ENCODE data around the gene VPS37B. TPM values are rescaled to one million over a fixed set of nuclear protein-coding genes. Genes with fewer than 3 reads are reported as not detected.

VPS37B gene
- total RNA-seq, 1 experiment from 2014 or later: 24.0 TPM

- DNase-seq: no peak
- CTCF ChIA-PET: no interaction called here
- Histone ChIP-seq H3K9me3 (no peaks in the 10 kb centered on the region), H3K4me1 (no peaks in the 10 kb centered on the region), H3K27me3 (replicated peaks; ENCODE audit: control insufficient read depth, insufficient read depth, low read length) (no peaks in the 10 kb centered on the region), H3K4me3 (ENCODE audit: low read depth, low read length) (no peak overlapping the region), H3K36me3 (ENCODE audit: control insufficient read depth, insufficient read depth, low read length) (no peaks in the 10 kb centered on the region)
- intact Hi-C loops (cut with micrococcal nuclease; ENCODE audit: unreplicated experiment): no loop called here
- no peak for TF ChIP-seq CTCF (IDR thresholded peaks at IDR 0.05; ENCODE audit: insufficient read depth in 1 of 2, low read depth in 1 of 2, low read length in 1 of 2, severe bottlenecking in 1 of 2, unreplicated experiment in 1 of 2)
- Mint-ChIP-seq H3K27ac (ENCODE audit: unreplicated experiment) (no peak overlapping the region), H3K4me1 (ENCODE audit: low read depth, unreplicated experiment) (peaks cover 6% of the 10 kb centered on the region), H3K36me3 (ENCODE audit: insufficient read depth, unreplicated experiment) (peaks cover 14% of the 10 kb centered on the region), H3K9me3 (ENCODE audit: unreplicated experiment) (no peaks in the 10 kb centered on the region), H3K4me3 (ENCODE audit: unreplicated experiment) (no peak overlapping the region), H3K27me3 (ENCODE audit: insufficient read depth, unreplicated experiment) (no peaks in the 10 kb centered on the region)
- BruUV-seq (replicated peaks): no TSS peak
- POLR2A ChIA-PET: no interaction called here
These were observed 48.0 kb downstream of the VPS37B start for GRCh38 chr12:122847921-122848421.

GRCh38 chr12:122847516-122847836 is 48.4 kb downstream of the VPS37B start:
- CTCF ChIA-PET: no interaction called here
- TF ChIP-seq CTCF (IDR thresholded peaks at IDR 0.05; ENCODE audit: insufficient read depth in 1 of 2, low read depth in 1 of 2, low read length in 1 of 2, severe bottlenecking in 1 of 2, unreplicated experiment in 1 of 2): no peak
- H3K36me3 ChIP-seq (ENCODE audit: control insufficient read depth, insufficient read depth, low read length): no peaks in the 10 kb centered on the region
- H3K4me1 ChIP-seq: no peaks in the 10 kb centered on the region
- Mint-ChIP-seq H3K36me3 (ENCODE audit: insufficient read depth, unreplicated experiment) (peaks cover 14% of the 10 kb centered on the region), H3K4me1 (ENCODE audit: low read depth, unreplicated experiment) (peaks cover 8% of the 10 kb centered on the region), H3K27me3 (ENCODE audit: insufficient read depth, unreplicated experiment) (no peaks in the 10 kb centered on the region), H3K9me3 (ENCODE audit: unreplicated experiment) (no peaks in the 10 kb centered on the region), H3K4me3 (ENCODE audit: unreplicated experiment) (no peak overlapping the region), H3K27ac (ENCODE audit: unreplicated experiment) (no peak overlapping the region)
- intact Hi-C loops (cut with micrococcal nuclease; ENCODE audit: unreplicated experiment): no loop called here
- BruUV-seq (replicated peaks): no TSS peak
- POLR2A ChIA-PET: no interaction called here
- H3K27me3 ChIP-seq (replicated peaks; ENCODE audit: control insufficient read depth, insufficient read depth, low read length): no peaks in the 10 kb centered on the region
- H3K9me3 ChIP-seq: no peaks in the 10 kb centered on the region
- H3K4me3 ChIP-seq (ENCODE audit: low read depth, low read length): no peak overlapping the region
- DNase-seq: no peak

- DNase-seq: no peak
- Mint-ChIP-seq H3K4me3 (ENCODE audit: unreplicated experiment) (no peak overlapping the region), H3K27me3 (ENCODE audit: insufficient read depth, unreplicated experiment) (no peaks in the 10 kb centered on the region), H3K4me1 (ENCODE audit: low read depth, unreplicated experiment) (peaks cover 14% of the 10 kb centered on the region), H3K27ac (ENCODE audit: unreplicated experiment) (no peak overlapping the region), H3K36me3 (ENCODE audit: insufficient read depth, unreplicated experiment) (peaks cover 14% of the 10 kb centered on the region), H3K9me3 (ENCODE audit: unreplicated experiment) (no peaks in the 10 kb centered on the region)
- Histone ChIP-seq H3K36me3 (ENCODE audit: control insufficient read depth, insufficient read depth, low read length) (no peaks in the 10 kb centered on the region), H3K27me3 (replicated peaks; ENCODE audit: control insufficient read depth, insufficient read depth, low read length) (no peaks in the 10 kb centered on the region), H3K9me3 (no peaks in the 10 kb centered on the region), H3K4me1 (peaks cover 2% of the 10 kb centered on the region; the same call in 1 of the 2 replicates), H3K4me3 (ENCODE audit: low read depth, low read length) (no peak overlapping the region)
- CTCF ChIA-PET: no interaction called here
- no TSS peak for BruUV-seq (replicated peaks)
- TF ChIP-seq CTCF (IDR thresholded peaks at IDR 0.05; ENCODE audit: insufficient read depth in 1 of 2, low read depth in 1 of 2, low read length in 1 of 2, severe bottlenecking in 1 of 2, unreplicated experiment in 1 of 2): no peak
- intact Hi-C loops (cut with micrococcal nuclease; ENCODE audit: unreplicated experiment): no loop called here
- POLR2A ChIA-PET: no interaction called here
These were observed 49.1 kb downstream of the VPS37B start for GRCh38 chr12:122846622-122847515.
